ENCODE results near the gene UFD1. TPM values are rescaled to one million over a fixed set of nuclear protein-coding genes. Genes with fewer than 3 reads are reported as not detected.

UFD1 gene
- total and polyA plus RNA-seq, 2 experiments from 2014 or later, result 23.4 to 77.3 TPM

- Histone ChIP-seq H3K27me3 (no peaks in the 10 kb centered on the region), H3K27ac (no peak overlapping the region), H3K4me1 (ENCODE audit: low read depth) (no peaks in the 10 kb centered on the region), H3K36me3 (peaks cover 41% of the 10 kb centered on the region), H3K4me3 (no peak overlapping the region), H3K9me3 (ENCODE audit: low read depth) (no peaks in the 10 kb centered on the region)
- no peak for DNase-seq (ENCODE audit: low read depth in 1 of 2, low spot score in 1 of 2)
- TF ChIP-seq CTCF (IDR thresholded peaks at IDR 0.05; ENCODE audit: low read depth, low read length), result no peak
Observed at GRCh38 chr22:19471572-19471971, 7.4 kb downstream of the UFD1 start.

- H3K4me3 ChIP-seq, result no peak overlapping the region
- H3K36me3 ChIP-seq, result peaks cover 55% of the 10 kb centered on the region
- no peaks in the 10 kb centered on the region for H3K4me1 ChIP-seq (ENCODE audit: low read depth)
- H3K27ac ChIP-seq, result no peak overlapping the region
- no peaks in the 10 kb centered on the region for H3K9me3 ChIP-seq (ENCODE audit: low read depth)
- no peak for DNase-seq (ENCODE audit: low read depth in 1 of 2, low spot score in 1 of 2)
- H3K27me3 ChIP-seq, result no peaks in the 10 kb centered on the region
- no peak for TF ChIP-seq CTCF (IDR thresholded peaks at IDR 0.05; ENCODE audit: low read depth, low read length)
Observed at GRCh38 chr22:19470010-19470409, 9.0 kb downstream of the UFD1 start.

GRCh38 chr22:19469421-19469820 lies 9.6 kb downstream of the UFD1 start:
- TF ChIP-seq CTCF (IDR thresholded peaks at IDR 0.05; ENCODE audit: low read depth, low read length), result no peak

GRCh38 chr22:19467912-19468311 lies 11.1 kb downstream of the UFD1 start:
- H3K4me3 ChIP-seq, result no peak overlapping the region
- H3K9me3 ChIP-seq (ENCODE audit: low read depth), result no peaks in the 10 kb centered on the region
- no peak for DNase-seq (ENCODE audit: low read depth in 1 of 2, low spot score in 1 of 2)
- H3K27ac ChIP-seq, result no peak overlapping the region
- TF ChIP-seq CTCF (IDR thresholded peaks at IDR 0.05; ENCODE audit: low read depth, low read length), result no peak
- H3K27me3 ChIP-seq, result no peaks in the 10 kb centered on the region
- H3K36me3 ChIP-seq, result peaks cover 58% of the 10 kb centered on the region
- no peaks in the 10 kb centered on the region for H3K4me1 ChIP-seq (ENCODE audit: low read depth)

More at GRCh38 chr22:19469421-19469820, 9.6 kb downstream of the UFD1 start:
- Histone ChIP-seq H3K4me1 (ENCODE audit: low read depth) (no peaks in the 10 kb centered on the region), H3K27ac (no peak overlapping the region), H3K36me3 (peaks cover 57% of the 10 kb centered on the region), H3K9me3 (ENCODE audit: low read depth) (no peaks in the 10 kb centered on the region), H3K27me3 (no peaks in the 10 kb centered on the region), H3K4me3 (no peak overlapping the region)
- DNase-seq (ENCODE audit: low read depth in 1 of 2, low spot score in 1 of 2), result no peak

GRCh38 chr22:19466848-19467752 lies 11.9 kb downstream of the UFD1 start:
- TF ChIP-seq CTCF (IDR thresholded peaks at IDR 0.05; ENCODE audit: low read depth, low read length), result no peak
- H3K27ac ChIP-seq, result no peak overlapping the region
- H3K9me3 ChIP-seq (ENCODE audit: low read depth), result no peaks in the 10 kb centered on the region
- H3K4me1 ChIP-seq (ENCODE audit: low read depth), result no peaks in the 10 kb centered on the region
- H3K4me3 ChIP-seq, result no peak overlapping the region
- peaks cover 62% of the 10 kb centered on the region for H3K36me3 ChIP-seq
- no peak for DNase-seq (ENCODE audit: low read depth in 1 of 2, low spot score in 1 of 2)
- H3K27me3 ChIP-seq, result no peaks in the 10 kb centered on the region
